Measurements from ENCODE around the gene NUP133.

Gene NUP133

DNA sequence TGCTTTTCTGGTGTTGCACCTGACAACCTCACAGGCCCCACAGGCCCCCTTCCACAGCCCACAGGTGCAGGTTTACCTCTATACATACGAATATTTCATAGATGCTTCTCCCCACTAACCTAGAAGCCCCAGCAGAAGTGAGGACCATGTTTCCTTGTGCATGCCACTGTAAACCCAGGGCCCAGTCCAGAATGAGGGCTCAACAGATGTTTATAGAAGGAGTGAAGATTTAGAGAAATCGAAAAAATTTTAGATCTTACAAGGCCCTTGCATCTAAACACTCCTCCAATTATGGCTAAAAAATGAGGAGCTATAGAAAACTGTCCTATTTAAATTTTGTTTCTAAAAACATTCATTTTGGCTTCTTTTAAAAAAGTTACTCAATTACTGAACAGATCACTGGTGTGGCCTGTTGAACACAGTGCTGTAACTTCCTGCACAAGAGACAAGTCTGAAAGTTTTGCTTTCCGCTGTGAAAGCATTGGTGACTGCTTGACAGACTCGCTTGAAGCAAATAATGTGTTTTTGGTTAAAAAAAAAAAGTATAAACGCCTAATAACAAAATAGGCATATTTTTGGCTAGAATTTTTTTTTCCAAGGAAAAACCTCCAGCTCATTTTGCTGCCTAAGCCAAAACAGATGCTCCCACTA, 49.2 kb upstream of the NUP133 start:
- ChIA-PET POLR2A (interaction anchor here (2.5 to 3.5 kb wide), 2 partner anchors 49 to 67 kb away, joined by 44 to 102 read pairs; partner anchors contain the start of genes NUP133, TAF5L and URB2), CTCF (interaction anchor here (0.6 to 2.7 kb wide), 13 partner anchors 8 to 1286 kb away, joined by 3 to 26 read pairs (median 4); partner anchors contain the start of genes TAF5L and URB2)
- peak overlapping the region; percentile 98 for H3K27ac ChIP-seq (ENCODE audit: extremely low read depth, low read depth, low read length)
- peaks cover 15% of the 10 kb centered on the region for H3K4me1 ChIP-seq (ENCODE audit: control insufficient read depth, insufficient read depth, low read length)
- peak overlapping the region; percentile 76 for H3K4me3 ChIP-seq (ENCODE audit: low read depth, low read length)
- H3K36me3 ChIP-seq (ENCODE audit: control insufficient read depth in 2 of 2, insufficient read depth in 1 of 2, low read length in 2 of 2), result peaks cover 0 to 5% of the 10 kb centered on the region in 2 experiments; a peak in 2 of 3 replicates
- H3K9me3 ChIP-seq (ENCODE audit: control insufficient read depth, insufficient read depth, low read depth, low read length), result no peaks in the 10 kb centered on the region
- TF ChIP-seq ZNF747 (tag by site-specific recombination; IDR thresholded peaks at IDR 0.05), result no peak
- TF ChIP-seq OVOL3 (tag by site-specific recombination; IDR thresholded peaks at IDR 0.05), result no peak
- TF ChIP-seq, protein P1, sequence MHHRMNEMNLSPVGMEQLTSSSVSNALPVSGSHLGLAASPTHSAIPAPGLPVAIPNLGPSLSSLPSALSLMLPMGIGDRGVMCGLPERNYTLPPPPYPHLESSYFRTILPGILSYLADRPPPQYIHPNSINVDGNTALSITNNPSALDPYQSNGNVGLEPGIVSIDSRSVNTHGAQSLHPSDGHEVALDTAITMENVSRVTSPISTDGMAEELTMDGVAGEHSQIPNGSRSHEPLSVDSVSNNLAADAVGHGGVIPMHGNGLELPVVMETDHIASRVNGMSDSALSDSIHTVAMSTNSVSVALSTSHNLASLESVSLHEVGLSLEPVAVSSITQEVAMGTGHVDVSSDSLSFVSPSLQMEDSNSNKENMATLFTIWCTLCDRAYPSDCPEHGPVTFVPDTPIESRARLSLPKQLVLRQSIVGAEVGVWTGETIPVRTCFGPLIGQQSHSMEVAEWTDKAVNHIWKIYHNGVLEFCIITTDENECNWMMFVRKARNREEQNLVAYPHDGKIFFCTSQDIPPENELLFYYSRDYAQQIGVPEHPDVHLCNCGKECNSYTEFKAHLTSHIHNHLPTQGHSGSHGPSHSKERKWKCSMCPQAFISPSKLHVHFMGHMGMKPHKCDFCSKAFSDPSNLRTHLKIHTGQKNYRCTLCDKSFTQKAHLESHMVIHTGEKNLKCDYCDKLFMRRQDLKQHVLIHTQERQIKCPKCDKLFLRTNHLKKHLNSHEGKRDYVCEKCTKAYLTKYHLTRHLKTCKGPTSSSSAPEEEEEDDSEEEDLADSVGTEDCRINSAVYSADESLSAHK (tag by site-specific recombination; IDR thresholded peaks at IDR 0.05), result no peak
- peak; percentile 84 for TF ChIP-seq PRDM1 (tag by site-specific recombination; IDR thresholded peaks at IDR 0.05)
- TF ChIP-seq ZNF571 (tag by site-specific recombination; IDR thresholded peaks at IDR 0.05), result no peak
- TF ChIP-seq SCRT1 (tag by site-specific recombination; IDR thresholded peaks at IDR 0.05; ENCODE audit: borderline replicate concordance), result peak; percentile 80
- TF ChIP-seq ZIC2 (tag by site-specific recombination; IDR thresholded peaks at IDR 0.05), result no peak
- TF ChIP-seq, protein P2, sequence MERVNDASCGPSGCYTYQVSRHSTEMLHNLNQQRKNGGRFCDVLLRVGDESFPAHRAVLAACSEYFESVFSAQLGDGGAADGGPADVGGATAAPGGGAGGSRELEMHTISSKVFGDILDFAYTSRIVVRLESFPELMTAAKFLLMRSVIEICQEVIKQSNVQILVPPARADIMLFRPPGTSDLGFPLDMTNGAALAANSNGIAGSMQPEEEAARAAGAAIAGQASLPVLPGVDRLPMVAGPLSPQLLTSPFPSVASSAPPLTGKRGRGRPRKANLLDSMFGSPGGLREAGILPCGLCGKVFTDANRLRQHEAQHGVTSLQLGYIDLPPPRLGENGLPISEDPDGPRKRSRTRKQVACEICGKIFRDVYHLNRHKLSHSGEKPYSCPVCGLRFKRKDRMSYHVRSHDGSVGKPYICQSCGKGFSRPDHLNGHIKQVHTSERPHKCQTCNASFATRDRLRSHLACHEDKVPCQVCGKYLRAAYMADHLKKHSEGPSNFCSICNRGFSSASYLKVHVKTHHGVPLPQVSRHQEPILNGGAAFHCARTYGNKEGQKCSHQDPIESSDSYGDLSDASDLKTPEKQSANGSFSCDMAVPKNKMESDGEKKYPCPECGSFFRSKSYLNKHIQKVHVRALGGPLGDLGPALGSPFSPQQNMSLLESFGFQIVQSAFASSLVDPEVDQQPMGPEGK (tag by site-specific recombination; IDR thresholded peaks at IDR 0.05), result no peak
- TF ChIP-seq SCRT2 (tag by site-specific recombination; IDR thresholded peaks at IDR 0.05), result peak; percentile 97
- TF ChIP-seq ZNF596 (tag by site-specific recombination; IDR thresholded peaks at IDR 0.05), result no peak

DNA sequence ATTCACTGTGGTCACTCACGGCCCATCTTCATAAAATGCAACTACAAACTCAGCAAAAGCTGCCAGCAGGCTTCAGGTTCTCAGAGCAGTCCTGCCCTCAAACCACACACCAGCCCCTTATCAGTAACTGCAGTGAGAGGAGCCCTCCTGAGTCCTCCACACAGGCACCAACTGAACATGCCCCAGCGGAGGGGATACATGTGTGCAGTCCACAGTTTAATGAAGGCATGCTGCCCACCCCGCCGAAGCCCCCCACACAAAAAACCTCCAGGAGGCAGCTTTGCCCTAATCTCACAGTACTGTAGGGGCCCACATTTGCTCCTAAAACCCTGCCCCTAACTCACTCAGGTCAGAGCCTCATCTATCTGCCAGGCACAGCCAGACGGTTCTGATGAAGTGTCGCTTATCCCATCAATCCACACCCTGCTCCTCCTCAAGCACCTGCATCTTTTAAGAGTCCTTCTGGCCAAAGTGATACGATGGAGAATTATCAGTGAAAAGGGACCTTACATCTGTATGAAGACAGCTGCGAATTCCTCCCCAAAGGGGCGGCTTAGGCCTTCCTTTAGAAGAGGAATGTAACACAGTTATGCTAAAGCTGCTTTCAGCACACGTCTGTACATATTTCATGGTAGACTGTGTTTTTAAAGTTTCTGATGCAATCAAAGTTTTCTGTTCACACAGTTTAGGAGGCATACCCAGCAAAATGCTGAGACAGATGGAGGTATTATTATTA, 46.9 kb upstream of the NUP133 start:
- H3K36me3 ChIP-seq (ENCODE audit: control insufficient read depth in 2 of 2, insufficient read depth in 1 of 2, low read length in 2 of 2), result peaks cover 0 to 5% of the 10 kb centered on the region in 2 experiments; a peak in 2 of 3 replicates
- no peak overlapping the region for H3K27ac ChIP-seq (ENCODE audit: extremely low read depth, low read depth, low read length)
- H3K4me3 ChIP-seq (ENCODE audit: low read depth, low read length), result no peak overlapping the region
- no peaks in the 10 kb centered on the region for H3K9me3 ChIP-seq (ENCODE audit: control insufficient read depth, insufficient read depth, low read depth, low read length)
- ChIA-PET POLR2A (interaction anchor here (0.6 to 1.4 kb wide), 5 partner anchors 47 to 427 kb away, joined by 3 to 5 read pairs (median 3); partner anchors contain the start of gene NUP133), CTCF (interaction anchor here (0.8 kb wide), 1 partner anchor 27 kb away, joined by 3 read pairs; no protein-coding TSS in a partner anchor)
- H3K4me1 ChIP-seq (ENCODE audit: control insufficient read depth, insufficient read depth, low read length), result peaks cover 26% of the 10 kb centered on the region
- no peak for TF ChIP-seq ZNF350 (tag by site-specific recombination; IDR thresholded peaks at IDR 0.05)
- TF ChIP-seq ZFP69B (tag by site-specific recombination; IDR thresholded peaks at IDR 0.05), result peak; percentile 53; the same call in 1 of the 2 replicates
- TF ChIP-seq ZNF600 (tag by site-specific recombination; IDR thresholded peaks at IDR 0.05), result peak; percentile 59; the same call in 1 of the 2 replicates
- TF ChIP-seq, protein P3, sequence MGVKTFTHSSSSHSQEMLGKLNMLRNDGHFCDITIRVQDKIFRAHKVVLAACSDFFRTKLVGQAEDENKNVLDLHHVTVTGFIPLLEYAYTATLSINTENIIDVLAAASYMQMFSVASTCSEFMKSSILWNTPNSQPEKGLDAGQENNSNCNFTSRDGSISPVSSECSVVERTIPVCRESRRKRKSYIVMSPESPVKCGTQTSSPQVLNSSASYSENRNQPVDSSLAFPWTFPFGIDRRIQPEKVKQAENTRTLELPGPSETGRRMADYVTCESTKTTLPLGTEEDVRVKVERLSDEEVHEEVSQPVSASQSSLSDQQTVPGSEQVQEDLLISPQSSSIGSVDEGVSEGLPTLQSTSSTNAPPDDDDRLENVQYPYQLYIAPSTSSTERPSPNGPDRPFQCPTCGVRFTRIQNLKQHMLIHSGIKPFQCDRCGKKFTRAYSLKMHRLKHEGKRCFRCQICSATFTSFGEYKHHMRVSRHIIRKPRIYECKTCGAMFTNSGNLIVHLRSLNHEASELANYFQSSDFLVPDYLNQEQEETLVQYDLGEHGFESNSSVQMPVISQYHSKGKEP (tag by site-specific recombination; IDR thresholded peaks at IDR 0.05), result 0 out of 2 replicates have a peak, but pooled peaks have one; percentile 26
- TF ChIP-seq, protein P4, sequence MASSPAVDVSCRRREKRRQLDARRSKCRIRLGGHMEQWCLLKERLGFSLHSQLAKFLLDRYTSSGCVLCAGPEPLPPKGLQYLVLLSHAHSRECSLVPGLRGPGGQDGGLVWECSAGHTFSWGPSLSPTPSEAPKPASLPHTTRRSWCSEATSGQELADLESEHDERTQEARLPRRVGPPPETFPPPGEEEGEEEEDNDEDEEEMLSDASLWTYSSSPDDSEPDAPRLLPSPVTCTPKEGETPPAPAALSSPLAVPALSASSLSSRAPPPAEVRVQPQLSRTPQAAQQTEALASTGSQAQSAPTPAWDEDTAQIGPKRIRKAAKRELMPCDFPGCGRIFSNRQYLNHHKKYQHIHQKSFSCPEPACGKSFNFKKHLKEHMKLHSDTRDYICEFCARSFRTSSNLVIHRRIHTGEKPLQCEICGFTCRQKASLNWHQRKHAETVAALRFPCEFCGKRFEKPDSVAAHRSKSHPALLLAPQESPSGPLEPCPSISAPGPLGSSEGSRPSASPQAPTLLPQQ (tag by site-specific recombination; IDR thresholded peaks at IDR 0.05), result peak; percentile 87
- no peak for TF ChIP-seq ZNF23 (tag by site-specific recombination; IDR thresholded peaks at IDR 0.05; ENCODE audit: borderline replicate concordance)
- TF ChIP-seq ZBTB17 (tag by site-specific recombination; IDR thresholded peaks at IDR 0.05), result 0 out of 2 replicates have a peak, but pooled peaks have one; percentile 59
